Mucosa of stomach (tissue), 1 donor: ENCODE data around the gene MLC1.

Experiments
- H3K27me3 ChIP-seq: one replicate; pipeline ENCODE4 v1.7.0; 2013; ENCODE audit warnings: mild to moderate bottlenecking, low read length; ENCODE audit not compliant: control insufficient read depth, insufficient read depth
- H3K36me3 ChIP-seq: one replicate; pipeline ENCODE4 v1.7.0; 2013; ENCODE audit warnings: low read length; ENCODE audit not compliant: control insufficient read depth, insufficient read depth
- H3K4me1 ChIP-seq: one replicate; pipeline ENCODE4 v1.7.0; 2013; ENCODE audit warnings: mild to moderate bottlenecking, low read length; ENCODE audit not compliant: control insufficient read depth, insufficient read depth
- H3K4me3 ChIP-seq: one replicate; pipeline ENCODE4 v1.7.0; 2013; ENCODE audit warnings: low read length
- H3K9ac ChIP-seq: one replicate; pipeline ENCODE4 v1.7.0; 2013; ENCODE audit warnings: mild to moderate bottlenecking, low read length, moderate library complexity
- H3K9me3 ChIP-seq: one replicate; pipeline ENCODE4 v1.7.0; 2013; ENCODE audit warnings: mild to moderate bottlenecking, low read length, moderate library complexity; ENCODE audit not compliant: control insufficient read depth
- donor health status: Pancreatic carcinoma.

MLC1 gene

GRCh38 chr22:50034126-50035081 lies 50.8 kb downstream of the MLC1 start:
- H3K9ac ChIP-seq, result no peak overlapping the region
- no peaks in the 10 kb centered on the region for H3K36me3 ChIP-seq
- no peaks in the 10 kb centered on the region for H3K9me3 ChIP-seq
- H3K27me3 ChIP-seq, result peaks cover 10% of the 10 kb centered on the region
- H3K4me3 ChIP-seq, result no peak overlapping the region
- peaks cover 3% of the 10 kb centered on the region for H3K4me1 ChIP-seq

- Histone ChIP-seq H3K36me3 (no peaks in the 10 kb centered on the region), H3K27me3 (peaks cover 10% of the 10 kb centered on the region), H3K4me1 (peaks cover 3% of the 10 kb centered on the region)
Observed at GRCh38 chr22:50032941-50033601, 52.2 kb downstream of the MLC1 start.

GRCh38 chr22:50032109-50032871 lies 52.9 kb downstream of the MLC1 start:
- Histone ChIP-seq H3K4me1 (peaks cover 3% of the 10 kb centered on the region), H3K36me3 (no peaks in the 10 kb centered on the region), H3K9me3 (no peaks in the 10 kb centered on the region), H3K9ac (no peak overlapping the region), H3K27me3 (peaks cover 10% of the 10 kb centered on the region), H3K4me3 (no peak overlapping the region)

More at GRCh38 chr22:50032941-50033601, 52.2 kb downstream of the MLC1 start:
- no peak overlapping the region for H3K9ac ChIP-seq
- no peak overlapping the region for H3K4me3 ChIP-seq
- H3K9me3 ChIP-seq, result no peaks in the 10 kb centered on the region

GRCh38 chr22:50031189-50032091 lies 53.8 kb downstream of the MLC1 start:
- Histone ChIP-seq H3K4me1 (peaks cover 3% of the 10 kb centered on the region), H3K9me3 (no peaks in the 10 kb centered on the region), H3K27me3 (peaks cover 10% of the 10 kb centered on the region), H3K36me3 (no peaks in the 10 kb centered on the region), H3K4me3 (no peak overlapping the region), H3K9ac (no peak overlapping the region)

- peaks cover 3% of the 10 kb centered on the region for H3K4me1 ChIP-seq
- no peak overlapping the region for H3K9ac ChIP-seq
- H3K27me3 ChIP-seq, result peaks cover 10% of the 10 kb centered on the region
- H3K4me3 ChIP-seq, result no peak overlapping the region
- no peaks in the 10 kb centered on the region for H3K36me3 ChIP-seq
- H3K9me3 ChIP-seq, result no peaks in the 10 kb centered on the region
Observed at GRCh38 chr22:50030297-50031188, 54.7 kb downstream of the MLC1 start.

GRCh38 chr22:50027639-50028537 lies 57.3 kb downstream of the MLC1 start:
- Histone ChIP-seq H3K36me3 (no peaks in the 10 kb centered on the region), H3K4me3 (no peak overlapping the region), H3K4me1 (peaks cover 3% of the 10 kb centered on the region), H3K27me3 (peaks cover 10% of the 10 kb centered on the region), H3K9ac (no peak overlapping the region), H3K9me3 (no peaks in the 10 kb centered on the region)

GRCh38 chr22:50025993-50026392 lies 59.2 kb downstream of the MLC1 start:
- Histone ChIP-seq H3K9ac (no peak overlapping the region), H3K4me1 (peaks cover 3% of the 10 kb centered on the region), H3K9me3 (no peaks in the 10 kb centered on the region), H3K4me3 (no peak overlapping the region), H3K36me3 (no peaks in the 10 kb centered on the region), H3K27me3 (peaks cover 7% of the 10 kb centered on the region)

GRCh38 chr22:50022171-50022819 lies 62.9 kb downstream of the MLC1 start:
- H3K4me1 ChIP-seq, result peaks cover 8% of the 10 kb centered on the region
- no peak overlapping the region for H3K9ac ChIP-seq
- no peak overlapping the region for H3K4me3 ChIP-seq
- peaks cover 5% of the 10 kb centered on the region for H3K27me3 ChIP-seq
- no peaks in the 10 kb centered on the region for H3K9me3 ChIP-seq
- H3K36me3 ChIP-seq, result no peaks in the 10 kb centered on the region

- Histone ChIP-seq H3K4me1 (peaks cover 22% of the 10 kb centered on the region), H3K9me3 (no peaks in the 10 kb centered on the region), H3K36me3 (no peaks in the 10 kb centered on the region), H3K9ac (no peak overlapping the region), H3K27me3 (peaks cover 22% of the 10 kb centered on the region), H3K4me3 (no peak overlapping the region)
Observed at GRCh38 chr22:50020606-50021005, 64.6 kb downstream of the MLC1 start.
